Karpas-422 (cell line): ENCODE data around the gene PLA2G4E. TPM values are rescaled to one million over a fixed set of nuclear protein-coding genes. Genes with fewer than 3 reads are reported as not detected.
A peak's percentile ranks its signal among the peaks of the same experiment; 100 is the strongest.

Experiments
- DNase-seq: peaks from one replicate; pipeline ENCODE4 v3.0.0-alpha.2; 2015
- H2AFZ ChIP-seq: fragments of 200-600 bp; sonication (generic); 2 replicates; pipeline ENCODE4 v1.6.1; 2014; ENCODE audit warnings: antibody characterized with exemption, low read length, mixed read lengths
- H3K27ac ChIP-seq: fragments of 200-600 bp; sonication (generic); 2 replicates; pipeline ENCODE4 v1.5.1; 2014; ENCODE audit warnings: mild to moderate bottlenecking, low read length, moderate library complexity
- H3K27me3 ChIP-seq: fragments of 200-600 bp; sonication (generic); 2 replicates; pipeline ENCODE4 v1.6.1; 2014; ENCODE audit warnings: low read length, mixed read lengths
- H3K36me3 ChIP-seq: fragments of 200-600 bp; sonication (generic); 2 replicates; pipeline ENCODE4 v1.6.1; 2014; ENCODE audit warnings: low read length, mixed read lengths; ENCODE audit not compliant: insufficient read depth
- H3K4me1 ChIP-seq: fragments of 200-600 bp; sonication (generic); 2 replicates; pipeline ENCODE4 v1.6.1; 2014; ENCODE audit warnings: mild to moderate bottlenecking, low read length, mixed read lengths
- H3K4me2 ChIP-seq: fragments of 200-600 bp; sonication (generic); 2 replicates; pipeline ENCODE4 v1.6.1; 2014; ENCODE audit warnings: low read length, low read depth, mild to moderate bottlenecking; ENCODE audit not compliant: poor library complexity, severe bottlenecking
- H3K4me3 ChIP-seq: fragments of 200-600 bp; sonication (generic); 2 replicates; pipeline ENCODE4 v1.5.1; 2014; ENCODE audit warnings: mild to moderate bottlenecking, antibody characterized with exemption, low read length, mixed read lengths
- H3K79me2 ChIP-seq: fragments of 200-600 bp; sonication (generic); 2 replicates; pipeline ENCODE4 v1.6.1; 2014; ENCODE audit warnings: mild to moderate bottlenecking, low read length, mixed read lengths
- H3K9ac ChIP-seq: fragments of 200-600 bp; sonication (generic); 2 replicates; pipeline ENCODE4 v1.6.0; 2014; ENCODE audit warnings: low read length
- H3K9me2 ChIP-seq: fragments of 200-600 bp; sonication (generic), shearing (Covaris generic); replicated peaks from 2 replicates; pipeline ENCODE4 v1.6.0; 2014; ENCODE audit warnings: mild to moderate bottlenecking, low read length, moderate library complexity; ENCODE audit not compliant: insufficient read depth
- H3K9me3 ChIP-seq: fragments of 300-700, 200-600 bp; sonication (generic); 2 replicates; pipeline ENCODE4 v1.6.1; 2014; ENCODE audit warnings: low read length, mixed read lengths
- H4K20me1 ChIP-seq: fragments of 200-600 bp; sonication (generic); 2 replicates; pipeline ENCODE4 v1.6.1; 2014; ENCODE audit warnings: mild to moderate bottlenecking, antibody characterized with exemption, low read length, low read depth; ENCODE audit not compliant: insufficient read depth
- total RNA-seq: library from RNA; depleted of rRNA; stranded (reverse); fragments of >200 nt; shearing (Covaris generic); gene quantifications from 2 replicates; pipeline ENCODE4 v1.2.3, GENCODE V29; 2014; ENCODE audit warnings: low replicate concordance

Gene PLA2G4E
- total RNA-seq, 1 experiment from 2014 or later, result not detected

GRCh38 chr15:42057799-42058646 is 37.2 kb upstream of the PLA2G4E start:
- no peaks in the 10 kb centered on the region for H4K20me1 ChIP-seq
- DNase-seq, result no peak
- H3K4me3 ChIP-seq, result no peak overlapping the region
- no peak overlapping the region for H3K27ac ChIP-seq
- H3K9me3 ChIP-seq, result no peaks in the 10 kb centered on the region
- H3K9ac ChIP-seq, result no peak overlapping the region
- 0 out of 2 replicates have a peak, but pooled peaks cover 3% of the 10 kb centered on the region for H3K27me3 ChIP-seq
- H3K4me2 ChIP-seq, result no peak overlapping the region
- H3K79me2 ChIP-seq, result no peaks in the 10 kb centered on the region
- no peak overlapping the region for H2AFZ ChIP-seq
- no peaks in the 10 kb centered on the region for H3K4me1 ChIP-seq
- no peaks in the 10 kb centered on the region for H3K9me2 ChIP-seq
- no peaks in the 10 kb centered on the region for H3K36me3 ChIP-seq

GRCh38 chr15:42056934-42057798 is 36.3 kb upstream of the PLA2G4E start:
- H3K9ac ChIP-seq, result no peak overlapping the region

GRCh38 chr15:42053914-42054313 is 33.1 kb upstream of the PLA2G4E start:
- H3K4me2 ChIP-seq, result no peak overlapping the region
- no peak overlapping the region for H2AFZ ChIP-seq
- no peaks in the 10 kb centered on the region for H3K4me1 ChIP-seq
- no peaks in the 10 kb centered on the region for H3K9me2 ChIP-seq
- no peaks in the 10 kb centered on the region for H3K9me3 ChIP-seq
- no peak overlapping the region for H3K4me3 ChIP-seq
- H3K27me3 ChIP-seq, result no peaks in the 10 kb centered on the region
- no peaks in the 10 kb centered on the region for H4K20me1 ChIP-seq
- no peaks in the 10 kb centered on the region for H3K36me3 ChIP-seq
- no peak overlapping the region for H3K27ac ChIP-seq
- no peak overlapping the region for H3K9ac ChIP-seq
- H3K79me2 ChIP-seq, result no peaks in the 10 kb centered on the region
- no peak for DNase-seq

More at GRCh38 chr15:42056934-42057798, 36.3 kb upstream of the PLA2G4E start:
- Histone ChIP-seq H3K27me3 (0 out of 2 replicates have a peak, but pooled peaks cover 3% of the 10 kb centered on the region), H2AFZ (no peak overlapping the region), H3K79me2 (no peaks in the 10 kb centered on the region), H3K4me1 (no peaks in the 10 kb centered on the region), H3K4me3 (no peak overlapping the region), H4K20me1 (no peaks in the 10 kb centered on the region), H3K9me3 (no peaks in the 10 kb centered on the region), H3K36me3 (no peaks in the 10 kb centered on the region), H3K4me2 (no peak overlapping the region), H3K27ac (no peak overlapping the region), H3K9me2 (no peaks in the 10 kb centered on the region)
- DNase-seq, result peak; percentile 65

- H3K9me3 ChIP-seq, result no peaks in the 10 kb centered on the region
- H3K27me3 ChIP-seq, result no peaks in the 10 kb centered on the region
- H3K4me3 ChIP-seq, result no peak overlapping the region
- no peaks in the 10 kb centered on the region for H4K20me1 ChIP-seq
- H3K4me2 ChIP-seq, result no peak overlapping the region
- H3K79me2 ChIP-seq, result no peaks in the 10 kb centered on the region
- H3K4me1 ChIP-seq, result peaks cover 2% of the 10 kb centered on the region
- H3K27ac ChIP-seq, result no peak overlapping the region
- H2AFZ ChIP-seq, result no peak overlapping the region
- no peaks in the 10 kb centered on the region for H3K36me3 ChIP-seq
- no peaks in the 10 kb centered on the region for H3K9me2 ChIP-seq
- no peak for DNase-seq
- no peak overlapping the region for H3K9ac ChIP-seq
Observed at GRCh38 chr15:42053010-42053409, 32.2 kb upstream of the PLA2G4E start.

- Histone ChIP-seq H3K4me2 (no peak overlapping the region), H3K36me3 (no peaks in the 10 kb centered on the region), H3K27ac (no peak overlapping the region), H2AFZ (no peak overlapping the region), H3K9me3 (no peaks in the 10 kb centered on the region), H3K9me2 (no peaks in the 10 kb centered on the region), H3K4me3 (no peak overlapping the region), H3K4me1 (peaks cover 8% of the 10 kb centered on the region), H3K79me2 (no peaks in the 10 kb centered on the region), H3K9ac (no peak overlapping the region), H3K27me3 (no peaks in the 10 kb centered on the region), H4K20me1 (no peaks in the 10 kb centered on the region)
- no peak for DNase-seq
Observed at GRCh38 chr15:42050484-42051255, 29.8 kb upstream of the PLA2G4E start.

- Histone ChIP-seq H3K9ac (no peak overlapping the region), H2AFZ (no peak overlapping the region), H3K79me2 (no peaks in the 10 kb centered on the region), H3K4me1 (peaks cover 8% of the 10 kb centered on the region), H3K27me3 (no peaks in the 10 kb centered on the region), H3K9me3 (no peaks in the 10 kb centered on the region), H4K20me1 (no peaks in the 10 kb centered on the region), H3K36me3 (no peaks in the 10 kb centered on the region), H3K27ac (no peak overlapping the region), H3K9me2 (no peaks in the 10 kb centered on the region), H3K4me2 (no peak overlapping the region), H3K4me3 (no peak overlapping the region)
- no peak for DNase-seq
Observed at GRCh38 chr15:42048821-42049200, 28.0 kb upstream of the PLA2G4E start.

- H3K27ac ChIP-seq, result no peak overlapping the region
- peaks cover 8% of the 10 kb centered on the region for H3K4me1 ChIP-seq
- no peaks in the 10 kb centered on the region for H3K79me2 ChIP-seq
- no peaks in the 10 kb centered on the region for H3K9me3 ChIP-seq
- H3K36me3 ChIP-seq, result no peaks in the 10 kb centered on the region
- H3K4me3 ChIP-seq, result no peak overlapping the region
- no peak for DNase-seq
- H4K20me1 ChIP-seq, result no peaks in the 10 kb centered on the region
- no peaks in the 10 kb centered on the region for H3K9me2 ChIP-seq
- no peak overlapping the region for H3K4me2 ChIP-seq
- no peaks in the 10 kb centered on the region for H3K27me3 ChIP-seq
- H2AFZ ChIP-seq, result no peak overlapping the region
- H3K9ac ChIP-seq, result no peak overlapping the region
Observed at GRCh38 chr15:42048080-42048820, 27.4 kb upstream of the PLA2G4E start.
